ENCODE results near the gene CRISPLD2.

Gene CRISPLD2

DNA sequence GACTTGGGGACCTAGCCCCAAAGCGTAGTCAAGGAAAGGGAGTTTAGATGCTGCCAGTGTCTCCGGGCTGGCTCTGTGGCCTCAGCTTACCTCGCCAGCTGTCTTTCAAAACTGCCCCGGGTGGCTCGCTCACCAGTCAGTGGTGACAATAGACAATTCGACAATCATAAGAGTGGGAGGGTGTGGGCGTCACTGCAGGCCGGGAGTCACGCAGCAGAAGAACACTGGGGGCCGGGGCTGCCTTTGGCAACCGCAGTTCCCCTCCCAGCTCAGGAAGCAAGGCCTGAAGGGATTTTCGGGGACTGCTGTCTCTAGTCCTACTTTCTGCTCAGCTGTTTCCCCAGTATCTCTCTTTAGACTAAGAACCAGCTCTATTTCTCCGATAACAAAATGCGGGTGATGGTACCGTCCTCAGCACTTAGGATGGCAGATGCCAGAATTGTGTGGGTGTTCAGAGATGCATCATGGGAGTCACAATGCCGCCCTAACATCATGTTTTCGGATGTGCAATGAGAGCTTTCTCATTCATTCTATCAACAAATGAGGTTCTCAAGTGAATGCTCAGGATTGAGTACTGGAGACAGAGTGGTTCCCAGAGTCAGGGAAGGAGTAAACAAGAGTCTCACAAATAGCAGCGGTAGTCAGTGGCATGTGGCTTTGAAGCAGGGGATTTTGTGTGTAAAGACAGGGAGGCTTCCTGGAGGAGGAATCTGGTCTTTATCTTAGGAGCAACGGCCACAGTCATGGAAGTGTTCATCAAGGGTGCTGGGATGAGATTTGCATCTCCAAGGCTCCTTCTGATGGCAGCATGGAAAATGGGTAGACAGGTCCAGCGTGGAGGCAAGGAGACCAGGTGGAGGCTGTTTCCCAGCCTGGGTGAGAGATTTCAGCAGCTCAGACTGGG, 98.5 kb downstream of the CRISPLD2 start:
- no peak for DNase-seq

DNA sequence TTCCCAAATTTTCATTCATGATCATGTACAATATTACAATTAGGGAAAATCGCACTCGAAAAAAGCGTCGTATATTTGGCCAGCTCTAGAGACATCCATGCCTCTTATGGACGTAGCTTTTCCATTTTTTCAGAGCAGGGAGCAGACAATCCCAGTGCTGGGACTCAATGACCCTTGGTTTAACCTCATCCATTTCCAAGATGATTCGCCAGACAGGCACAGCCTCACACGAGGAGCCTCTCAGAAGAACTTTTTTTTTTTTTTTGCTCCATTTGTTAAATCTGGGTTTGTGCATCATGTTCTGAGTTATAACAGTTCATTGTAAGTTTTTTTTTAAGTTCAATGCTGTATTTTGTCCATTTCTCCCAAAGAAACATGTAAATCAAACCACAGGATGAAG, 99.5 kb downstream of the CRISPLD2 start:
- DNase-seq: no peak

DNA sequence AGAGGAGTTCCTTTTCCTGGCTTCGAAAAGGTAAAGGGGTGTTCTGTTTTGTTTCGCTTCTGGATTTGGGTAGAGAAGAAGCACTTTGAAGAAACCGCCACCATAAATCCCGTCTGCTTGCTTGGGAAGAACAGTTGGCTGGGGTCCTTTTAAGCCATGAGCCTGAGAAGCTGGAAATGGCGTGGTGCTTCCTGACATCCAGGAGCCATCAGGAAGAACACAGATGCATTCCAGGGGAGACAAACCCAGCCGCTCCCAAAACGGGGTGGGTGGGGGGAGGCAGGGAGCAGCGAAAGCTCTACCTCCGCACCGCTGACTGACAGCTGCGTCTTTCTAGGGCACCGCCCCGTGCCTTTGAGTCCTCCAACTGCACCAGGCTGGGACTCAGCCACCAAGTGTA, 99.9 kb downstream of the CRISPLD2 start:
- DNase-seq: no peak

DNA sequence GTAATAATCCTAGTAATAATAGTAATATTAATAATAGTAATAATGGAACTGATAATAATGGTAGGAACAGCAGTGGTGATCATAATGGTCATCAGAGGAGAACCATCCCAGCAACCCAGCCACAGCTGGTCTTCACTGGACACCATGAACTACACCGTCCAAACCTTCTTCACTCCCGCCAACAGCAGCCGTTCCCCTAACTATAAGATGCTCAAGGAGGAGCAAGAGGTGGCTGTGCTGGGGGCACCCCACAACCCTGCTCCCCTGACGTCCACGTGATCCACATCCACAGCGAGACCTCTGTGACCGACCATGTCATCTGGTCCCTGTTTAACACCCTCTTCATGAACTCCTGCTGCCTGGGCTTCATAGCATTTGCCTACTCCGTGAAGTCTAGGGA, 100.5 kb downstream of the CRISPLD2 start:
- DNase-seq: no peak

DNA sequence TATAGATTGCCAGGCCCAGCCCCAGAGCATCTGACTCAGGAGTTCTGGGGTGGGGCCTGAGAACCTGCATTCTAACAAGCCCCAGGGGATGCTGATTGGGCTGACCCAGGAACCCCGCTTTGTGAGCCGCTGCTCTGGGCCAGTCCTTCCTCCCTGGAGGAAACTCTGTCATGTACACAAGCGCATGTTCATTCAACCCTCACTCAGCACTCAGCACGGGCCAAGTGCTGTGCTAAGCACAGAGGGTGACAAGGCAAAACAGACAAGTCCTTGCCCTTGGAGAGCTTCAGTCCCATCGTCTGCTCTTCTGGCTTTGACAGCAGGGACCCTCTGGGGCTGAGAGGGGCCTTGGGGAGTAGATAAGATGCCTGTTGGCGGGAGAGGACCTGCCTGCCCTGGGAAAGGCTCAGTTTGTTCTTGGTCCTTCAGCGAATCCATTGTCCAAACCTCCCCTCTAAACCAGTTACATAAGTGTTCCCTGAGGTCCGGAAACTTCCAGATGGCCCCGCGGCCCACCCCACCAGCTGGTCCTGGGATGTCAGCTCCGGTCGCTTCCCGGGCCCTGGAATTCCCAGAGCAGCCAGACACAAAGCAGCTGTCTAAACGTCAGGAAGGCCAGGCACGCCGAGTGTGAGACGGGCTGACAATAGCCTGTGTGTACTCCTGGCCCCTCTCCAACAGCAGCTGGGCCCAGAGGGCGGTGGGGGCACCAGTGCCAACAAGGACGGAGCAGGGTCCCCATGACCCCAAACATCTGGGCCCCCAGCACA, 102.8 kb downstream of the CRISPLD2 start:
- peak; percentile 46 for DNase-seq

DNA sequence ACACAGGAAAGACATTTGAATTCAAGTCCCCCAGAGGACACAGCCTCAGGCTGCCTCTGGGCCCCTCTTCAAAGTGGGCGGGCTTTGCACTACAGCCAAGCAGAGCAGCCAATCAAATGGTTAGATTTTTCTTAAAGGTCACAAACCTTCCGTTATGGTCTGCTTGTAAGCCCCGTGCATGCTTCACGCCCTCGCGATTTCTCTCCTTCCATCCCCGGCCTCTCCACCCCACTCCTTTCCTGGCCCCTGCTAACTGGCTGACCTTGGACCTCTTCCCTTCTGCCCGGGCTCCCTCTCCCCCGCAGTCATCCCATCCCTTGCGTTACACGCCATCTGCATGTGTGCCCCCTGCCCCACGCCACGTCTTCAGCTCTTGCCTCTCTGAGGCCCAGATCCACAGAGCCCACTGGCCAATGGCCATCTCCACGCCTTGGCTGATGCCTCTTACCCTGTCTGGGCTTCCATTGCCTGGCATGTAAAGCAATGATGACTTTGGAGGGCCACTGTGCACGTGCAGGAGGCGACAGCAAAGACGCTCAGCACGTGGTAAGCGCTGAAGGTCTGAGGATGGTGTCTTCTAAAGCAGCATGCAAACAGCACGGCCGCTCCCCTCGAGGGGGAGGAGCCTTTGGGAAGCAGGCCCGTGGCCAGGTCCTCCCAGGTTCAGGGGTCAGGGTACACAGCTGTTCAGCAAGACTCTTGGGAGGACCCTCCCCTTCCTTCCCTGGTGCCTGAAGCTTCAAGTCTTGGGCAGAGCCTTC, 104.7 kb downstream of the CRISPLD2 start:
- no peak for DNase-seq

DNA sequence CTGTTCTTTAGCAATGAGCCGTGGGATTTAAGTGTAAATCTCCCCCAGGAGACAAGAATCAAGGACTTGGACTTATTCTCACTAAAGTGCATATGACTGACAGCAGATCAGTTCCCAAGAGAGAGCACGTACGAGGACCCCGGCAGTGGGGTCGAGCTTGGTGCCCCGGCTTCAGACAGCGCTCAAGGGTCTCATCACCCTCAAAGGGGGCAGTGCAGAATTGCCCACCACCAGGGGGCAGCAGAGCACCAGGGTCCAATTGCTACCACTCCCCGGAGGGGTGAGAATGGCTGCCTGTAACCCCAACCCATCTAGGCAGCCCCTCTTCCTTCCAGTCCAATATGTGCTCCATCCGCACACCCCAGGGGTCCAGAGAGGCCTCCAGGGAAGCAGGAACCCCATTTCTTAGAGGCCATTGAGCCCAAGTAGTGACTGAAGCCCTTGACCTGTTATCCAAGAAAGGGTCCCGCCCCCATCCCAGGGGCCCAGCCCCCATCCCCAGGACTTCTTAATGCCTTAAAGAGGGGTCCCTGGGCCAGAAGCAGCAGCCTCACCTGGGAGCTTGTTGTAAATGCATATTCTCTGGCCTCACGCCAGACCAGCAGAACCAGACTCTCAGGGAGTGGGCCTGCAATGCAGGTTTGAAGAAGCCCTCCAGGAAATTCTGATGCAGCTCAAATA, 105.4 kb downstream of the CRISPLD2 start:
- DNase-seq: no peak

DNA sequence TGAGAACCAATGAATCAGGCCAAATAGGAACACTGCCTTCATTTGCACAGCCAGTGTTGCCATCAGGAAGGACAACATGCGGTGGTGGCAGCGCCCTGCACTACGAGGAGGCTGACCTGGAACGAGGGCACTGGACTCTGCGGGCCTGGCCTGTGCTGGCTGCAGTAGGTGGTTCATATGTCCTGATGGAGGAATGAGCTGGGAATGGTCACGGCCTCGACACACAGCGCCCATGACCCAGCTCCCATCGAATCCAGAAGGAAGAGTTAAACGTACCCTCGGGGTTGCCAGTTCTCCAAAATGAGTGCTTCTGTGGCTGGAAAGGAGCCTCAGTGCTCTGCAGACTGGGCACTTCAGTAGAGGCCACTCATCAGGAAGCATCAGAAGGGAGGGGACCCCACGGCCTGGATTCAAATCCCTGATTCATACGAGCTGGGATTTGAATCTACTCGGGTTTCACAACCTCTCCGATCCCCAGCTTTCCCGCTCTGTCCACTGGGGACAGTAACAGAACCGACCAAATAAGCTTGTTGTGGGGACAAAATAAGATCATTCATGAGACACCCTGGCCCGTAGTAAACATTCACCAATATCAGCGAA, 106.1 kb downstream of the CRISPLD2 start:
- DNase-seq: no peak

DNA sequence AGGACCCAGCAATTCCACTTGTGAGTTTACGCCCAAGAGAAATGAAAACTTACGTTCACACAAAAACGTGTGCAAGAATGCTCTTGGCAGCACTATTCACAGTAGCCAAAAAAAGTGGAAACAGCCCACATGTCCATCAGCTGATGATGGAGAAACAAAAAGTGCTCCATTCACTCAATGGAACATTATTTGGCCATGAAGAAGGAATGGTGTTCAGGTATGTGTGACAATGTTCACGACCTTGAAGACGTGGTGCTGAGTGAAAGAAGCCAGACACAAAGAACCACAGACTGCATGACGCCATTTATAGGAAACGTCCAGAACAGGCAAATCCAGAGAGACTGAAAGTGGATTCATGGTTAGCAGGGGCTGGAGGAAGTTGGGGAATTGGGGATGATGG, 106.7 kb downstream of the CRISPLD2 start:
- DNase-seq: no peak

DNA sequence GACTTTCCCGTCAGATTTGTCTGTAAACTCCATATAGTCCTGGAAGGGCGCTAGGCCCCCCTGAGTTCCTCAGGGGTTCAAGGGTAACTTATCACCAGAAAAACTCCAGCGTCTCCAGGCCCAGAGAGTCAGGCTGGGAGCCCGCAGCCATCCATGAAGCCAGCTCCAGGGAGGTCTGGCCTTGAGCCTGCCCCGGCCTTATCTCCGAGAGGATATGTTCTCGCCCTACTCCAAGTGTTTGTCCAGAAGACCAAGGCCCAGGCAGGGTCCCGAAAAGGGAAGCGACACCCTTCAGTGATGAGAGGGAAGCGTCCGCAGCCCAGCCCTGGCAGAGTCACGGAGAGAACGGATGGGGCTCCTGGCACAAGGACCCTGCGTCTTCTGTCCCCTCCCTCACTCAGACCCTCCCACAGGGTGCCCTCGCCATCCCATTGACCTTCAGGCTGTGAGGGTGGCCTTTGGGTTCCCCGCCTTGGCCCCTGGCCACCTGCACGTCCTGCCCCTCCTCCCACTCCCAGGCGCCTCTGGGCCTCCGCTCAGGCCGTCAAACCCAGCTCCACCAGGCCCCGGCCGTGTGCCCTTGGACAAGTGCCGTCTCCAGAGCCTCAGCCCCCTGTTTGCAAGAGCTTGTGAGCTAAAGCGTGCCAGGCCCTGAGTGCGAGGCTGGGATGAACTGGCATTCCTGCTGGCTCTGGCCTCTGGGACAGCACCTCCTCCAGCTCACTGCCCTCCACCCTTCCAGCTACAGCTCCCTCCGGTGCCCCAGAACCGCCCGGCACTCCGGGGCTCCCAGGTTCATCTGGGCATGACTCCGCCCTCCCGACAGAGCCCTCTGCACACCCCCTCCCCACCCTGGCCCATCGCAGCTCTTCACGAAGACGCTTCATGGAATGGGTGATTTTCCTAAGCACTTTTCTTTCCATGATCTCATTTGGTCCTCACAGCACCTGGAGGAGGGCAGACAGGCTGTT, 108.1 kb downstream of the CRISPLD2 start:
- DNase-seq: no peak

DNA sequence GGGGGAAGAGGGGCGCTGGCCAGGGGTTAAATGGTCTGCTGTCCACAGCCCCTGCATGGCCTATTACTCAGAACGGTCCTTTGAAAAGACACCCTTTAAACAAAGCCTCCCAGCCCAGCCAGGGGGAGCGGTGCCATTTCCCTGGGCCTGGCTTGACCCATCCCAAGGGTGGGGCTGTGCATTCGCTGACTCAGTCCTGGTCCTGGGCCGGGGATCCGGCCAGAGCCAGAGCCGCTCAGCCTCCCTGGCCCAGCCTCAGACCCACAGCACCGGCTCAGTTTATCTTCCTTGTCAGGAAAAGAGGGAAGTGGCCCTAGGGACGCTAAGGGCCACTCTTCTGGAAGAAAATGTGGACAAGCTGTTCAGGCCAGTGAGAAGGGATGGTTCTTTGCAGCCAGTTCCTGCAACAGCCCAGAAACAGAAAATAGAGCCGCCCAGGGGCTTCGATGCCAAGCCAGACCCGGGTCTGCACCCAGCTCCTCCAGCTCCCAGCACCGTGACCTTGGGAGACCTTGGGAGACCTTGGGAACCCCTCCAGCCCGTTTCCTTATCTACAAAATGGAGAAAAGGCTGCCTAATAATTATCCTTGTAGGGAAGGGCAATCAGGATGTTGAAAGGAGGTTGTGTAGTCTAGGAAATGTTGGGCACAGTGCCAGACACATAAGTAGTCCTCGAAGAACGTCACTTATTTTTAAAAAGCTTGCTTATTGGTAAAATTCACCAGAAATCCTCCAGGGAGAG, 109.1 kb downstream of the CRISPLD2 start:
- no peak for DNase-seq

DNA sequence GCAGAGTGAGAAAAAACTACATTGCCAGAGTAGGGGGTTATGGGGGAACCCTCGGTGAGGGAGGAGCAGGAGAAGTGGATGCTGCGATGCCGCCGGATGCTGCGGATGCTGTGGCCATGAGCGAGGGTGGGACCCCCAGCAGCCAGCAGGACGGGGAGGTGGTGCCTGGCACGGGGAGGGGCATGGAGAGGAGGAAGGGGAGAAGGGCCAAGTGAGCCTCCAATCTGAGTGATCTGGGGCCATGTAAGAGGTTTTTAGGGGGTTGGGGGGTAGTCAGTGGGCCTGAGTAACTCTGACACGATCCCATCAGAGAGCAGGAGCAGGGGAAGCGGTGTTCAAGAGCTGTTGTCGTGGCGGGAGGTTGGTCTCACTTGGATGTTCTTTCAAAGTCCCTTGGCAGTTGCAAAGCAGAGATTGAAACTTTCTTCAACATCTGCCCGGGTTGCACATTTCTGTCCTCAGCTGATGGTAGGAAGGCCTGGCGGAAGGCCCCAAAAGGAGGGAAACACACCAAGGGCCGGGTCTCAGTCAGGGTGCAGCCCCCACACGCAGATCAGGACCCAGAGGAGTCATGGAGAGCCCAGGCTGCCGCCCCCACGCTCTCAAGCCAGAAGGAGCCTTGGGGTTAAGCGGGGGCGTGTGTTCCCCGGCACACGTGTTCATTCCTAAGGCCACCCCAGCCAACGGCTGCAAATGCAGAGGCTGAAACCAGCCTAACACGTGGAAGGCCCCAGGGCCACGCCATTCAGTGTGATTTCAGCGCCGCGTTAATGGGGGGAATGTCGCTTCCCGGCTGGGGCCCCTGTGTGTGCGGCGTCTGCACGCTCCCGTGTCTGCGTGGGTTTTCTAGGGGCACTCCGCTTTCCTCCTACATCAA, 109.9 kb downstream of the CRISPLD2 start:
- no peak for DNase-seq

DNA sequence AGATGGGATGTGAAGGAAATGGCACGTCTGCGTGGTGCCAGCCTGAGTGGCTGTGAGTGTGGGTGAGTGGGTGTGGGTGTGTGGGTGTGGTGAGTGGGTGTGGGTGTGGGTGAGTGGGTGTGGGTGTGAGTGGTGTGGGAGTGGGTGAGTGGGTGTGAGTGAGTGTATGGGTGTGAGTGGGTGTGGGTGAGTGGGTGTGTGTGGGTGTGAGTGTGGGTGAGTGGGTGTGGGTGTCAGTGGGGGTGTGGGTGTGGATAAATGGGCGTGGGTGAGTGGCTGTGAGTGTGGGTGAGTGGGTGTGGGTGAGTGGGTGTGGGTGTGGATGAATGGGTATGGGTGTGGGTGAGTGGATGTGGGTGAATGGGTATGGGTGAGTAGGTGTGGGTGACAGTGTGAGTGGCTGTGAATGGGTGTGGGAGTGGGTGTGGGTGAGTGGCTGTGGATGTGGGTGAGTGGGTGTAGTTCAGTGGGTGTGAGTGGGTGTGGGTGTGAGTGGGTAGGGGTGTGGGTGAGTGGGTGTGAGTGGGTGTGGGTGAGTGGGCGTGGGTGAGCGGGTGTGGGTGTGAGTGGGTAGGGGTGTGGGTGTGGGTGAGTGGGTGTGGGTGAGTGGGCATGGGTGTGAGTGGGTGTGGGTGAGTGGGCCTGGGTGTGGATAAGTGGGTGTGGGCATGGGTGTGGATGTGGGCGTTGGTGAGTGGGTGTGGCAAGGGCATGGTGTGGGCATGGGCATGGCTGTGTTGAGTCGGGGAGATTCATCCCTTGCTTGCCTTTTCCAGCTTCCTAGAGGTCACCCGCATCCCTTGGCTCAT, 110.7 kb downstream of the CRISPLD2 start:
- no peak for DNase-seq

DNA sequence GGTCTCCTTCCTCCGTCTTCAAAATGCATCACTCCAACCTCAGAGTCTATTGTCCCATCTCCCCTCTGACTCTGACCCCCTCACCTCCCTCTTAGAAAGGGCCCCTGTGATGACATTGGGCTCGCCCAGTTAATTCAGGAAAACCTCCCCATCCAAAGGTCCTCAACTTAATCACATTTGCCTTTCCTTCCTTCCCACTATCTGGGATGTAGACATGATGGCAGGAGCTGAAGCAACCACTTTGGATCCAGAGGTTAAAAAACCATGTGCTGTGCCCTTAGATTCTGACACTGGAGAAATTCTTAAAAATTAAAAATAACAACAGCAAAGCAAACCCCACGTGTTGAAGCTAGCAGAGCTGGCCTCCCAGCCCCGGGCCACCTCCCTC, 111.3 kb downstream of the CRISPLD2 start:
- DNase-seq: no peak

DNA sequence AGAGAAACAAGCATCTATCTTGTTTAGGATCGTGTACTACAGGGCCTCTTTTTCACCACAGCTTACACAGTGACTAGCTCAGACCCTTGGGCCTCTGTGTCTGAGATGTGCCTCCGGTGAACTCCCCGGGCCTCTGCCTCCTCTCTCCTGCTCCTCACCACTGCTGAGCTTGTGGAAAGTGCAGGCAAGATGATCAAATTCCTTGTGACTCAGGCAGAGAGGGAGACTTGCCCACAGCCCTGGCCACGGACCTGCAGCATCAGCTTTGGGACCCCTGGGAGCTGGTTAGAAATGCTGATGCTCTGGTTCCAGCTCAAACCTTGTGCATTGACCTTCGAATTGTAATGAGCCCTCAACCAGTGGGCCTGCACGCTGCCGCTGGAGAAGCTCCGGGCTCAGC, 111.7 kb downstream of the CRISPLD2 start:
- no peak for DNase-seq

DNA sequence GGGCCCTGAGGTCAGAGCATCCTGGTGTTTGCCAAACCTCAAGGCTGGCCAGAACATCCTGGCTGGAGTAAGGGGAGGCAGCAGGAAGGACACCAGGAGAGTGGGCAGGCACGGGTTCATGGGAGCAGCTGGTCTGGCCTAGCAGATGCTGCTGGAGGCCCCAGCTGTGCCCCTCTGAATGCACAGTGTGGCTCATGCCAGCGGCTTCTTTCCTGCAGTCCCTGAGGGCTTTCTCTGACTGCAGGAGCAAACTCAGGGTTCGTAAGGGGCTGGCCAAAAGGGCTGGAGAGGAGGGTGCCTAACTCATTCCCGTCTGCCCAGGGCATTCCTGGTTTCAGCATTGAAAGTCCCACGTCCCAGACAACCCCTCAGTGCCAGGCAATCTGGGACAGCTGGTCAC, 112.9 kb downstream of the CRISPLD2 start:
- DNase-seq: peak; percentile 56

DNA sequence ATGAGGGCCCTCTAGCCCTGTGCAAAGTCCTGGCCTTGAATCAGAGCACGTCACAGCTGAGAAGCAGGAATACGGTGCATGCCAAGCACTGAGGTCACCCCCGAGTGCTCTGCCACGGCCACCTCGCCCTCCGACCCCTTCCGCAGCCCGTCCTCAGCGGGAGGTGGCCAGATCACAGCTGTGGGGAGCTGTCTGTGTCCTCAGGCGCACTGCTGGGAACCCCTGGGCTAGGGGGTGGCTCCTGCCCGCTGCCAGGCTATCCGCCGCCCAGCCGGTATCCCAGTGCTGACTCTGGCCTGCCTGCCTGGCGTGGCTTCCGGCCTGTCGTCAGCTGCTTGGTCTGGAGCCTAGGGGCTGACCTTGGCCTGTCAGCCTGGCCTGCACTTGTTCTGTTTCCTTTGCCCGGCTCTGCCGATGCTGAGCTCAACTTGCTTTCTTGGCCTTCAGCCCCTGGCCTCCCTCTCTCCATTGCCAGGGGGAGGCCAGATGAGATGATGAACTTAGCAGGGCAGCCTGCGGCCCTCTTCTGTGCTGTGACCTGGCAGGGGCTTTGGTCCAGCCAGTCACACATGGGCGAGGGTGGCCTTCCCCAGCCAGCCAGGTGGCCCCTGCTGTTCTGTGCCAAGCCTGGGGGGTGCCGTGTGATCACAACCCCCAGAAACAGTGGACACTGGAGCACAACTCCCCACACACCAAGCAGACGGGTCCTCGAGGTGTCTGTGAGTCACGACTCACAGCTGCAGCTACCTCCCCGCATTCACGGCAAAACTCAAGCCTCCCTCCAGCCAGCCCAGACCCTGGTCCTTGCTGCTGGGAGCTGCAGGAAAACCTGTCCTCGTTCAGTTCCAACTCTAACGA, 114.2 kb downstream of the CRISPLD2 start:
- DNase-seq: no peak
